SJCRH30 (cell line): Measurements from ENCODE around the gene C2orf76. TPM values are rescaled to one million over a fixed set of nuclear protein-coding genes. Genes with fewer than 3 reads are reported as not detected.
"Not testable (repeated sequence)": the region's sequence is repeated elsewhere in the genome, so short reads cannot be mapped to it uniquely, and the experiment has no call there.

ENCODE experiments used
- DNase-seq, 2 experiments: peaks; one replicate each; pipeline ENCODE4 v3.0.0-alpha.2; 2015 to 2020
- H3K27ac ChIP-seq: fragments of 250-450 bp; sonication (Bioruptor Pico); 2 replicates; pipeline ENCODE4 v1.5.1; 2020; ENCODE audit warnings: mild to moderate bottlenecking, moderate library complexity
- H3K27me3 ChIP-seq: fragments of 250-450 bp; sonication (Bioruptor Pico); 2 replicates; pipeline ENCODE4 v1.5.1; 2020; ENCODE audit warnings: mild to moderate bottlenecking, moderate library complexity
- H3K36me3 ChIP-seq: fragments of 250-450 bp; sonication (Bioruptor Pico); 2 replicates; pipeline ENCODE4 v1.5.1; 2020; ENCODE audit warnings: mild to moderate bottlenecking, moderate library complexity
- H3K4me1 ChIP-seq: fragments of 250-450 bp; sonication (Bioruptor Pico); 2 replicates; pipeline ENCODE4 v1.5.1; 2020; ENCODE audit warnings: mild to moderate bottlenecking, moderate library complexity
- H3K4me3 ChIP-seq: fragments of 250-450 bp; sonication (Bioruptor Pico); 2 replicates; pipeline ENCODE4 v1.5.1; 2020; ENCODE audit warnings: mild to moderate bottlenecking, moderate library complexity
- H3K9me3 ChIP-seq: fragments of 250-450 bp; sonication (Bioruptor Pico); replicated peaks from 2 replicates; pipeline ENCODE4 v1.5.1; 2020; ENCODE audit warnings: mild to moderate bottlenecking, moderate library complexity
- total RNA-seq: library from RNA; depleted of rRNA; stranded (reverse); fragments of >200 nt; shearing (Covaris generic); gene quantifications from 2 replicates; pipeline ENCODE4 v1.2.3, GENCODE V29; 2014

C2orf76 gene
- total RNA-seq, 1 experiment from 2014 or later = 7.0 TPM

DNA sequence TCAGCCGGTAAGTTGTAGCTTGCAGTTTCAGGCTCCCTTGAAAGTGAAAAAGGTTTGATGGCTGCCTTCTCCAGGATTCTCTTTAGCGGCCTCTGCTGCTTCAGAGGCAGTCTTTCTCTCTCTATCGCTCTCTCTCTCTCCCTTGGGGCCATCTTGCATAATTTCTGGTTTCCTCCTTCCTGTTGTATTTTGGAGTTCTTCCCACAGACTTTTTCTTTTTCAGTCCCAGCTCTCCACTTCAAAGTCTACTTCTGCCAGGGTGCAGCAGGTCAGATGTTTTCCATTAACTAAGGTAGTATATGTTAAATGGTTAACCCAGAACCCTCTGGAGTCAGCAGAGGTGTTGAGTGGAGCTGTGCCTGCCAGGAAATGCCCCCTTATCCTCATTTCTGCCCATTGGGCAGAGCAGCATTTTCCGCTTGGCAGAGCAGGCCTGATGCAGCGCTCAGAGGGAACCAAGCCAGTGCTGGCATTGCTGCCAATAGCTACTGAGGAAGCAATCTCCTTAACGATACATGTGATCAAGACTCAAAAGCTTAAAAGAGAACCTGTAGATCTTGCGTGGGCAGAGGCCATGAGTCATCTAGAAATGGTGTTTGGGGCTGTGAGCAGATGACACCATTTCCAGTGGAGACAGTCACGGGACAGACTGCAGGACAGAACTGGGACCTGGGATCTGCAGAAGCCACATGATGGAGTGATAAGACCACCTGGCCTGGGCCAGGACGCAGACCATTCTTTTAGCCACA is 20.9 kb upstream of the C2orf76 start:
- Histone ChIP-seq H3K4me1 (peaks cover 19% of the 10 kb centered on the region), H3K36me3 (no peaks in the 10 kb centered on the region), H3K27ac (no peak overlapping the region), H3K27me3 (peaks cover under 1% of the 10 kb centered on the region; the same call in 1 of the 2 replicates), H3K9me3 (no peaks in the 10 kb centered on the region), H3K4me3 (no peak overlapping the region)
- DNase-seq = no peak

DNA sequence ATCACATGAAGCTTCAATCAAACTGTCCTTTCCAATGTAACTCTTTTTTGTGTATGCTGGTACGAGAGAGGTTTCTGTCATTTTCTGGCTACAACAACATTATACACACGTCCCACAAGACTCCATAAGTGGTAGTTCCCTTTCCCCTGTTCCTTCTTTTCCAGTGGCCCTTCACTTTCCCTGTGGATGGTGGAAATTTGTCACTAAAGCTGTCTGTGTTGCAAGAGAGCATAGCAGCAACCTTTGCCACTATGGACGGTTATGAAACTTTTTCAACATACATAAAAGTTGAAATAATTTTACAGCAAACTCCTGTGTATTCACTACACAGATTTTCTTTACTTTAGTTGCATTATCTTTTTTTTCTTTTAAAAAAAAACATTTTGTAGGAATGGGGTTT is 18.8 kb upstream of the C2orf76 start:
- no peaks in the 10 kb centered on the region for H3K27me3 ChIP-seq
- no peak overlapping the region for H3K27ac ChIP-seq
- H3K4me1 ChIP-seq = peaks cover 19% of the 10 kb centered on the region
- no peaks in the 10 kb centered on the region for H3K9me3 ChIP-seq
- H3K4me3 ChIP-seq = no peak overlapping the region
- no peaks in the 10 kb centered on the region for H3K36me3 ChIP-seq
- no peak for DNase-seq

DNA sequence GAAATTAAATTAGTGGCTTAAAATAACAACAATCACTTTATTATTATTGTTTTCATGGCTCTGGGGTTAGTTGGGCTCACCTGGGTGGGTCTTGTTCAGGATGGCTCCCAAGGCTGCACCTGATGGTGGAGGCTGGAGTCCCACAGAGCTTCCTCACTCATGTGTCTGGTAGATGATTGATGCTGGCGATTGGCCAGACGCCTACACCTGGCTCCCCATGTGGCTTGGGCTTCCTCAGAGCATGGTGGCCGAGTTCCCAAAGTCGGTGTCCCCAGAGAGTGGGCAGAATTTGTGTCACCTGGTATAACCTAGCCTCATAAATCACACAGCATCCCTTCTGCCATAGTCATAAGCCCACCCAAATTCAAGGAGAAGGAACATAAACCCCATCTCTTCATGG is 18.3 kb upstream of the C2orf76 start:
- no peak for DNase-seq
- H3K4me1 ChIP-seq = peaks cover 18% of the 10 kb centered on the region
- no peaks in the 10 kb centered on the region for H3K27me3 ChIP-seq
- H3K36me3 ChIP-seq = no peaks in the 10 kb centered on the region
- H3K27ac ChIP-seq = no peak overlapping the region
- H3K9me3 ChIP-seq = no peaks in the 10 kb centered on the region
- no peak overlapping the region for H3K4me3 ChIP-seq

DNA sequence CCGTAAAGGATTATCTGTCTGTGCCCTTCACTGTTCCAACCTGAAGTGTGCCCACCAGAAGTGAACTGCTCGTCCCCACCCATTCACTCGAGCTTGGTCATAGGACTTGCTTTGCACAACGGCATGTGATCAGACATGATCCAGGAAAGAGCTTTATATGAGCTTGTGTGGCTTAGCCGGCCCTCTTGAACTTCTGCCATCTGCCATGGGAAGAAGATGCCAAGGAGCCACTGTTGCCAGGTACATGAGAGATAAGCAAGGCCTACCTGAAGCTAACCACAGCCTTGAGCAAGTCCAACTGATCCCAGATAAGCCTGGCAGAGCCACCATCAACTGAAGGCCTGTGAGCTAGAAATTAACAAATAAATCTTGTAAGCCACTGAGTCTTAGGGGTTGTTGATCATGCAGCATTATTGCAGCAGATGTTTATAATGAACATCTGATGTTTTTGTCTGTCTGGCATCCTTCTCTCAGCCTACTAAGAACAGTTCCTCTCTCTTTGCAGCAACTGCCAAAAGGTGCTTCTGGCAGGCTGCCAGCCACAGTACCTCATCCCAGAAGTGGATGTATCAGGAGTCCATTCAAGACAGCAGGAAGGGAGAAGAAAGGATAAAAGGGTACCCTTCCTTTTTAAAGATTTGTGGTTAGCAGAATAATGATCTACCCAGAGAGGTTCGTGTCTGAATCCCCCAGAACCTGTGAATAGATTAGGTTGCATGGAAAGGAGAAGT is 16.9 kb upstream of the C2orf76 start:
- Histone ChIP-seq H3K9me3 (no peaks in the 10 kb centered on the region), H3K27ac (no peak overlapping the region)

DNA sequence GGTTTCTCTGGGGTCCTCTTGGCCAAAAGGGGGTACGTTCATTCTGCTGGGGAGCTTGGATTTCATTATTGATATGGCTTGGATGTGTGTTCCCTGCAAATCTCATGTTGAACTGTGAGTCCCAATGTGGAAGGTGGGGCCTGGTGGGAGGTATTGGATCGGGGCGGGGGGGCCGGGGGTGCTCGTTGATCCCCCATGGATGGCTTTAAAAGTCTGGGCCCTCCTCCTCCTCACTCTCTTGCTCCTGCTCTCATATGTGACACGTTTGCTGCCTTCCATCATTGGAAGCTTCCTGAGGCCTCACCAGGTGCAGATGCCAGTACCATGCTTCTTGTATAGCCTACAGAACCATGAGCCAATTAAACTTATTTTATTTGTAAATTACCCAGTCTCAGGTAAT is 11.9 kb upstream of the C2orf76 start:
- peak overlapping the region; percentile 79 for H3K27ac ChIP-seq
- no peak overlapping the region for H3K4me3 ChIP-seq
- DNase-seq = no peak
- no peaks in the 10 kb centered on the region for H3K9me3 ChIP-seq
- peaks cover 28% of the 10 kb centered on the region for H3K4me1 ChIP-seq
- peaks cover under 1% of the 10 kb centered on the region for H3K36me3 ChIP-seq
- no peaks in the 10 kb centered on the region for H3K27me3 ChIP-seq

More for the DNA sequence above, 16.9 kb upstream of the C2orf76 start:
- H3K36me3 ChIP-seq = no peaks in the 10 kb centered on the region
- H3K4me3 ChIP-seq = no peak overlapping the region
- DNase-seq = peak in 1 of 2 experiments; percentile 42
- peaks cover 11% of the 10 kb centered on the region for H3K4me1 ChIP-seq
- H3K27me3 ChIP-seq = no peaks in the 10 kb centered on the region

DNA sequence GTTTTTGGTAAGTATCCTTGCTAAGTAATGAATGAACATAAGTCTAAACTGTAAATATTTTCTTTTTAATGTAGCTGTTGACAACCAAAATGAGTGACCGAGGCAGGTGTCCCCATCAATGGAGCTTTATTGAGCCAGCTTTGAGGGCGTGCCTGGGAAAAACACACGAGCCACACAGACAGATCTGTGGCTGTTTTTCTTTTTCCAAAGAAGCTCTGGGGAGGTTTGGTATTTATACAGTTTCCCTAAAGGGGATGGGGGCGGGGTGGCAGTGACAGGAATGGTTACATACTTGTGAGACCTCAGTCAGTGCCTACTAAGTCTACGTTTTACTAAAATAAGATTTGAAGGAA is 11.3 kb upstream of the C2orf76 start:
- peaks cover 7% of the 10 kb centered on the region for H3K36me3 ChIP-seq
- H3K27ac ChIP-seq = peak overlapping the region; percentile 79
- no peaks in the 10 kb centered on the region for H3K27me3 ChIP-seq
- H3K9me3 ChIP-seq = no peaks in the 10 kb centered on the region
- peak; percentile 91 to 96 for DNase-seq
- no peak overlapping the region for H3K4me3 ChIP-seq
- peaks cover 28% of the 10 kb centered on the region for H3K4me1 ChIP-seq

DNA sequence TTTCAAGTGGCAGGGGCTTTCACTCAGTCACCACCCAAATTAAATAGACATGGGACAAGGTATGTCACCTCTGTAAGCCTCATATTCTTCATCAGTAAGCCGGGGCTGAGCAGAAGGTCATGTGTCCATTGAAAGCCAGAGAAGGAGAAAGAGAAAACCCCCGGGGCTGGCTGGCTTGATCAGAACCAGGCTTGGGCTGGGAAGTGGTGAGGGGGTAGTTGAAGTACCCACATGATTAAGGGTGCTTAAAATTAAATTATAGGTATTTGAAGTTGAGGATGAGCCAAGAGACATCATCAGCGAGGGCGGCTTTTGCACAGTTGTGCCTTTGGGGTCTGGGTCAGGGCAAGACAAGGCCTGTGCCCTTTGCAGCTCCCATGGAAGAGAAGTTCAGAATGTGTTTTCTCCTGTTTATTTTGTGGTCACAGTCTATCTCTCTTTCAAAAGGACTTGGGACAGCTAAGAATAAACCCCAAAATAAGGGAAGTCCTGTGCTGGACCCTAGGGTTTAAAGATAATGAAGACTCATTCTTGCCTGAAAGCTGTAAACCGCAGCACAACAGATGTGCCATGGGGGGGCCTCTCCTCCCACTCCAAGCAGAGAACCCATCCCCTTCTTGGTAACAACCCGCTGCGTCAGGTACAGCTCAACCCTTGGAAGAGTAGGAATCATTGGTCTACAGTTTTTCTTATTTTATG is 10.8 kb upstream of the C2orf76 start:
- H3K4me3 ChIP-seq = no peak overlapping the region
- peaks cover 12% of the 10 kb centered on the region for H3K36me3 ChIP-seq
- no peaks in the 10 kb centered on the region for H3K9me3 ChIP-seq
- peak overlapping the region; percentile 79 for H3K27ac ChIP-seq
- peaks cover 28% of the 10 kb centered on the region for H3K4me1 ChIP-seq
- DNase-seq = peak; percentile 91 to 95
- no peaks in the 10 kb centered on the region for H3K27me3 ChIP-seq

DNA sequence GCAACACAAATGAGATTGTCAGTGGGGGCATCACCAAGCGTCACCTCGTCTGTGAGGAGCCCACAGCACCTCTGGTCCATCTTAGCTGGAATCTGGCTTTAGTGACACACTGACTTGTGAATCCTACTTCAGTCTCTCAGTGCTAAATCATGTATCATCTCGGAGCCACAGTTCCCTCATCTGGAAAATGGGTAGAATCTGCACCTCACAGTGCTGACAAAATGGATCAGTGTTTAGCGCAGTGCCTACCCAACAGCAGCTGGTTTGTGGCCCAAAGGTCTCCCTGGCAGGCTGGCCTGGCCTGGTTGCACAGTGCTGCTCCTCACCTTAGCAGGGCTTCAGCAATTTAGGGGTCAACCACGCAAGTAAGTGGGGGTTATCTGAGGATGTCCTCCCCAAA is 10.2 kb upstream of the C2orf76 start:
- Histone ChIP-seq H3K4me3 (no peak overlapping the region), H3K27ac (peak overlapping the region; percentile 79), H3K9me3 (no peaks in the 10 kb centered on the region), H3K4me1 (peaks cover 28% of the 10 kb centered on the region), H3K27me3 (no peaks in the 10 kb centered on the region), H3K36me3 (peaks cover 18% of the 10 kb centered on the region)
- DNase-seq = no peak

DNA sequence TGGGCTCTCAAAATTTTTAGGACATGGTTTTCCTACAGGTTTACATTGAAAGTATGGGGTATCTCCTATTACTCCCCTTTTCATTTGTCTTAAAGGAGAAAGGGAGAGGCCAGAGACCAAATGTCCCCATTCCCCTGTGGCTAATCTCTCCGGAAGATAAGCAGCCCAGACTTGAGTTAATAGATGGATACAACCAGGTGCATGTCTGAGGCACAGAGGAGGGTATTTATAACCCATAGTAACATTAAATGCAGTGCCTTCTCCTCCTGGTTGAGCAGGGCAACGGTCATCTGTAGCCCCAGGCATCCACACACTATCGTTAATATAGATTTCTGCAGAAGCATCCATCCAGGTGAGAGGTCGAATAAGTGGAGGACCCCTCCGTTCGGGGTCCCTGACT is 9.8 kb upstream of the C2orf76 start:
- H3K9me3 ChIP-seq, H3K4me3 ChIP-seq, H3K27me3 ChIP-seq: not testable (repeated sequence)
- H3K4me1 ChIP-seq = peaks cover 28% of the 10 kb centered on the region
- peaks cover 23% of the 10 kb centered on the region for H3K36me3 ChIP-seq
- DNase-seq = peak; percentile 64 to 80
- peak overlapping the region; percentile 79 for H3K27ac ChIP-seq

DNA sequence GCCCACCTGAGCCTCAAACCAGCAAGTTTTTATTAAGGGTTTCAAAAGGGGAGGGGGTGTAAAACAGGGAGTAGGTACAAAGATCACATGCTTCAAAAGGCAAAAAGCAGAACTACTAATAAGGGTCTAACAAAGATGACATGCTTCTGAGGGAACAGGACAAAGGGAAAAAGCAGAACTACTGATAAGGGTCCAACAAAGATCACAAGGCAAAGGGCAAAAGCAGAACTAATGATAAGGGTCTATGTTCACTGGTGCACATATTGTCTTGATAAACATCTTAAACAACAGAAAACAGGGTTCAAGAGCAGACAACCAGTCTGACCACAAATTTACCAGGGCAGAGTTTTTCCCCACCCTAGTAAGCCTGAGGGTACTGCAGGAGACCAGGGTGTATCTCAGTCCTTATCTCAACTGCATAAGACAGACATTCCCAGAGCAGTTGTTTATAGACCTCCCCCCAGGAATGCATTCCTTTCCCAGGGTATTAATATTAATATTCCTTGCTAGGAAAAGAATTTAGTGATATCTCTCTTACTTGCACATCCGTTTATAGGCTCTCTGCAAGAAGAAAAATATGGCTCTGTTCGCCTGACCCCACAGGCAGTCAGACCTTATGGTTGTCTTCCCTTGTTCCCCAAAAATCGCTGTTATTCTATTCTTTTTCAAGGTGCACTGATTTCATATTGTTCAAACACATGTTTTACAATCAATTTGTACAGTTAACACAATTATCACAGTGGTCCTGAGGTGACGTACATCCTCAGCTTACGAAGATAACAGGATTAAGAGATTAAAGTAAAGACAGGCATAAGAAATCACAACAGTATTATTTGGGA is 7.5 kb upstream of the C2orf76 start:
- not testable (repeated sequence) for H3K27ac ChIP-seq, DNase-seq, H3K27me3 ChIP-seq, H3K4me3 ChIP-seq, H3K9me3 ChIP-seq
- Histone ChIP-seq H3K36me3 (peaks cover 45% of the 10 kb centered on the region), H3K4me1 (peaks cover 28% of the 10 kb centered on the region)

DNA sequence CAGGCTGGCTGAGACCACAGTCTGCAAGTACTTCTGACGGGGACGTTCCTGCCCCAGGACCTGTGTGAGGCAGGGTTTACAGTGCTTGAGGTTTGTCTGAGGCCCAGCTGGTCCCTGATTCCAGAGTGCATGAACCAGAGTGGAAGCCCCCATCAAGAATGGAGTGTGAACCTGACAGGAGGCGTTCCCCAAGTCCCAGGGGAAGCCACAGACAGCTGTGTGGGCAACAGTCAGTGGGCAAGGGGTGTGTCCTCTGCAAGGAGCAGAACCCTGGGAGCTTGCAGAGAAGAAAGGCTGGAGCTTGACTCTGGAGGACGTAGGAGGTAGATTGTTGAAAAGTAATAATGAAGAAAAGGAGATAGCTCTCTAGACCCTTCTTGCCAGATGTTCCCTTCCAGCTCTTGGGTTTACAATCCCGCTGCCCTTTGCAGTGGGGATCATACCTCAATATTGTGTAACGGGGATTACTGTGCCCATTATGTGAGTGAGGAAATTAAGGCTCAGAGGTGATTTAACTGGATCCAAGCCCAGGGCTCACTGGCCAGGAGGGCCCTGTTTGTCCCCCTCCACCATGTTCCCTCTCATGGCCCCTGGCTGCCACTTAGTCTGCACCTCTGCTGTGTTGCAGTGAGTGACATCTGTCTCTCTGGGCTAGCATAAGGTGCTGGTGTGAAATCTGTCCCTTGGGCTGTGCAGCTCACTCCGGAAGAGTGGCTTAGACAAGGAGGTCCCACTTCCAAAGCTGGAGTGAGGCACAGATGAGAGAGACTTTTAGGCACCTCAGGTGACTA is 6.3 kb upstream of the C2orf76 start:
- no peak for DNase-seq

DNA sequence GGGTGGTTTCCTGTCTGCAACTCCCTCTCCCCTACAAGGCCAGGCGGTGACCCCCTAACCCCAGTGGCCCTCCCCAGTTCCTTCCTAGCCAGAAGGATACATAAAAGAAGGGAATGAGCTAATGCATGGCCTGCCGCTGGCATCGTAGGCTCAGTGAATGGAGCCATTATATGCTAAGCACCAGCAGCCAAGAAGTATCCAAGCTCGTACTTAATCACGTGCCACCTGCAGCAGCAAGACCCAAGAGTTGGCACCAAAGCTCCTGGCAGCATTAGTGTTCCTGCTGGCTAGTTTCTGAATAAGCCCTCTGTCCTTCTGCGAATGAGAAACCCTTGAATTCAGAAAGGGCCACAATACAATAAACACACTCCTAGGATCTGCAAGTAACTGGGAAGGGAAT is 4.5 kb upstream of the C2orf76 start:
- H3K4me3 ChIP-seq = no peak overlapping the region
- peaks cover 55% of the 10 kb centered on the region for H3K36me3 ChIP-seq
- H3K4me1 ChIP-seq = peaks cover 13% of the 10 kb centered on the region
- H3K27ac ChIP-seq = no peak overlapping the region
- no peak for DNase-seq
- no peaks in the 10 kb centered on the region for H3K27me3 ChIP-seq
- H3K9me3 ChIP-seq = no peaks in the 10 kb centered on the region

More for the DNA sequence above, 6.3 kb upstream of the C2orf76 start:
- no peaks in the 10 kb centered on the region for H3K9me3 ChIP-seq
- no peaks in the 10 kb centered on the region for H3K27me3 ChIP-seq
- H3K4me1 ChIP-seq = peaks cover 26% of the 10 kb centered on the region
- H3K4me3 ChIP-seq = no peak overlapping the region
- H3K36me3 ChIP-seq = peaks cover 55% of the 10 kb centered on the region
- H3K27ac ChIP-seq = no peak overlapping the region

DNA sequence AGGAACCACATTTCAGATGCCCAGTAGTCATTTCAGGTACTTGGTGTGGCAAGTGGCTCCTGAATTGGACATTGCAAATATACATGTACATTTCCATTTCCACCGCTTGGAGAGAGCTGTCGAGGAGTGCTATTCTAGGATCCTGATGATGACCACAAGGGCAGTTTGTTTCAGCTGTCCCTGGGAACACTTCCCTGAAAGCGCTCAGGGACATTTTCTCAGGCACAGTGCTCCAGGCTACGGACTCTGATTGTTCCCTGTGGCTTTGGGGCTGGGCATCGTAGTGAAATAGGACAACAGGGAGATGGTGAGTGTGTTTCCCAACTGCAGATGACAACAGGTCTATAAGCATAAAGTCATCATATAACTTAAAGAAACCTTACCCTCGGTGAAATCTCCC is 3.2 kb upstream of the C2orf76 start:
- DNase-seq = no peak
- Histone ChIP-seq H3K4me1 (peaks cover 7% of the 10 kb centered on the region; the same call in 1 of the 2 replicates), H3K27me3 (no peaks in the 10 kb centered on the region), H3K9me3 (no peaks in the 10 kb centered on the region), H3K36me3 (peaks cover 55% of the 10 kb centered on the region), H3K4me3 (no peak overlapping the region), H3K27ac (no peak overlapping the region)
